PC-3 (cell line): ENCODE data around the gene MMRN1. TPM values are rescaled to one million over a fixed set of nuclear protein-coding genes. Genes with fewer than 3 reads are reported as not detected.

Experiments
- ATAC-seq: fragments of 200-7000 bp; cut with Tn5 transposase; 2 replicates; pipeline ENCODE4 v1.9.1; 2020; ENCODE audit warnings: mild to moderate bottlenecking, moderate library complexity
- BruUV-seq: library from RNA; stranded (reverse); fragments of 400-500 nt; replicated peaks from 2 replicates; lab custom pipeline; 2021; lab: Mats Ljungman, UMichigan
- CTCF ChIA-PET: fragments of 300-600 bp; sonication (Branson Sonifier 250); formaldehyde crosslinking; loops from one replicate; lab custom pipeline; 2022; ENCODE audit warnings: antibody characterized with exemption; lab: Charles Lee
- POLR2A ChIA-PET: fragments of 300-600 bp; sonication (Branson Sonifier 250); formaldehyde crosslinking; loops from one replicate; lab custom pipeline; 2022; ENCODE audit warnings: antibody characterized with exemption; ENCODE audit not compliant: unreplicated experiment; lab: Charles Lee
- DNase-seq: peaks from one replicate; pipeline ENCODE4 v3.0.0-alpha.2; 2015
- H2AFZ ChIP-seq: fragments of 300-600 bp; sonication (generic); 2 replicates; pipeline ENCODE4 v1.6.0; 2016; ENCODE audit warnings: antibody characterized with exemption, low read length
- H3F3A ChIP-seq: fragments of 300-600 bp; sonication (generic); one replicate; pipeline ENCODE4 v1.6.0; 2017; ENCODE audit warnings: antibody characterized with exemption, low read length, control low read depth, mild to moderate bottlenecking; ENCODE audit not compliant: unreplicated experiment
- H3K27ac ChIP-seq: fragments of 300-600 bp; sonication (generic); 2 replicates; pipeline ENCODE4 v1.5.1; 2016; ENCODE audit warnings: mild to moderate bottlenecking, low read length
- H3K27me3 ChIP-seq: fragments of 300-600 bp; sonication (generic); 2 replicates; pipeline ENCODE4 v1.6.1; 2016; ENCODE audit warnings: low read length, mixed read lengths
- H3K36me3 ChIP-seq: fragments of 300-600 bp; sonication (generic); 2 replicates; pipeline ENCODE4 v1.6.1; 2016; ENCODE audit warnings: low read depth, mixed run types, low read length, mixed read lengths
- H3K4me1 ChIP-seq: fragments of 300-600 bp; sonication (generic); 2 replicates; pipeline ENCODE4 v1.5.1; 2016; ENCODE audit warnings: low read length; ENCODE audit not compliant: insufficient read depth
- H3K4me2 ChIP-seq: fragments of 300-600 bp; sonication (generic); 2 replicates; pipeline ENCODE4 v1.6.0; 2016; ENCODE audit warnings: low read length
- H3K4me3 ChIP-seq: fragments of 300-600 bp; sonication (generic); 2 replicates; pipeline ENCODE4 v1.5.1; 2016; ENCODE audit warnings: mild to moderate bottlenecking, low read length, mixed read lengths
- H3K79me2 ChIP-seq: fragments of 300-600 bp; sonication (generic); 2 replicates; pipeline ENCODE4 v1.6.1; 2017; ENCODE audit warnings: low read length, mixed read lengths
- H3K9ac ChIP-seq: fragments of 300-600 bp; sonication (generic); 2 replicates; pipeline ENCODE4 v1.6.0; 2016; ENCODE audit warnings: mild to moderate bottlenecking, low read length
- H3K9me2 ChIP-seq: fragments of 300-600 bp; sonication (generic); replicated peaks from 2 replicates; pipeline ENCODE4 v1.6.1; 2016; ENCODE audit warnings: mixed run types, low read length, mixed read lengths
- H3K9me3 ChIP-seq: fragments of 300-600 bp; sonication (generic); 2 replicates; pipeline ENCODE4 v1.6.1; 2016; ENCODE audit warnings: low read length, mixed read lengths
- H4K20me1 ChIP-seq: fragments of 300-600 bp; sonication (generic); 2 replicates; pipeline ENCODE4 v1.6.1; 2016; ENCODE audit warnings: low read length, mixed read lengths
- EZH2 ChIP-seq: fragments of 300-600 bp; sonication (generic); IDR thresholded peaks from one replicate; pipeline ENCODE4 v1.6.1; 2017; ENCODE audit warnings: antibody characterized with exemption, mild to moderate bottlenecking, low read length; ENCODE audit not compliant: unreplicated experiment
- EZH2phosphoT487 ChIP-seq: fragments of 300-600 bp; sonication (generic); IDR thresholded peaks from 2 replicates; pipeline ENCODE4 v1.6.1; 2018; ENCODE audit warnings: mild to moderate bottlenecking, antibody characterized with exemption, low read length, borderline replicate concordance
- intact Hi-C: fragments of 100-400 bp; cut with micrococcal nuclease; formaldehyde crosslinking; loops from 2 replicates; pipeline ENCODE4 v1.9.0; 2023
- total RNA-seq: library from RNA; depleted of rRNA; stranded (reverse); fragments of >200 nt; gene quantifications from 2 replicates; pipeline ENCODE4 v1.2.3, GENCODE V29; 2014
- TF ChIP-seq, protein P1 (sequence below): fragments of 300-600 bp; sonication (generic); conservative IDR thresholded peaks from 2 replicates; pipeline ENCODE4 v1.5.1; 2017; ENCODE audit warnings: antibody characterized with exemption, low read depth, mild to moderate bottlenecking, low read length

MMRN1 gene
- total RNA-seq, 1 experiment from 2014 or later = 0.73 TPM

DNA sequence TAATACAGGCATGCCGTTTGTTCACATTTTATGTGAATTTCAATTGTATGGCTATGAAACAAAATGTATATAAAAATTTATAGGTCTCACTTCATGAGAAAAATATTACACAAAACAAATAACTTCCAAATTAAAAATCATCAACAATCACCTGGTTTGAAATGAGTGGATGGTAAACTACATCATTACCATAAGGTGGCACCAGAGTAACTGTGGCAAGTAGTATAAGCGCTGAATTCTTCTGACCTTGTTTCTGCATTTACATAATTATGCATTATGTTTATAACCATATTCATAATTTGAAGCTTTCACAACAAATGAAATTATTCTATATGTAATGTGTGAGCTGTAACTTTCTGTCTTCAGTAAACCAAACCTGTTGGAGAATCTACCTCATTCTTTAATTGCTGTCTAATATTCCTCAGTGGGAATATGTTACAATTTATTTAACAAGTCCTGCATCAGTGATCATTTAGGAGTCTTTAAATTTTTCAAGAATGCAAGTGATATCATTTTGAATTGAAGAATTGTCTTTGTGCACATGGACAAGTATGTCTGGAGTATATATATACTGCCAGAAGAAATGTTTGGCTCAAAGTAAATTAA, 55.2 kb downstream of the MMRN1 start:
- no peak overlapping the region for H3K9ac ChIP-seq
- TF ChIP-seq, protein P1, sequence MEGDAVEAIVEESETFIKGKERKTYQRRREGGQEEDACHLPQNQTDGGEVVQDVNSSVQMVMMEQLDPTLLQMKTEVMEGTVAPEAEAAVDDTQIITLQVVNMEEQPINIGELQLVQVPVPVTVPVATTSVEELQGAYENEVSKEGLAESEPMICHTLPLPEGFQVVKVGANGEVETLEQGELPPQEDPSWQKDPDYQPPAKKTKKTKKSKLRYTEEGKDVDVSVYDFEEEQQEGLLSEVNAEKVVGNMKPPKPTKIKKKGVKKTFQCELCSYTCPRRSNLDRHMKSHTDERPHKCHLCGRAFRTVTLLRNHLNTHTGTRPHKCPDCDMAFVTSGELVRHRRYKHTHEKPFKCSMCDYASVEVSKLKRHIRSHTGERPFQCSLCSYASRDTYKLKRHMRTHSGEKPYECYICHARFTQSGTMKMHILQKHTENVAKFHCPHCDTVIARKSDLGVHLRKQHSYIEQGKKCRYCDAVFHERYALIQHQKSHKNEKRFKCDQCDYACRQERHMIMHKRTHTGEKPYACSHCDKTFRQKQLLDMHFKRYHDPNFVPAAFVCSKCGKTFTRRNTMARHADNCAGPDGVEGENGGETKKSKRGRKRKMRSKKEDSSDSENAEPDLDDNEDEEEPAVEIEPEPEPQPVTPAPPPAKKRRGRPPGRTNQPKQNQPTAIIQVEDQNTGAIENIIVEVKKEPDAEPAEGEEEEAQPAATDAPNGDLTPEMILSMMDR = peak; percentile 86
- no peak for TF ChIP-seq EZH2phosphoT487
- CTCF ChIA-PET = no interaction called here

DNA sequence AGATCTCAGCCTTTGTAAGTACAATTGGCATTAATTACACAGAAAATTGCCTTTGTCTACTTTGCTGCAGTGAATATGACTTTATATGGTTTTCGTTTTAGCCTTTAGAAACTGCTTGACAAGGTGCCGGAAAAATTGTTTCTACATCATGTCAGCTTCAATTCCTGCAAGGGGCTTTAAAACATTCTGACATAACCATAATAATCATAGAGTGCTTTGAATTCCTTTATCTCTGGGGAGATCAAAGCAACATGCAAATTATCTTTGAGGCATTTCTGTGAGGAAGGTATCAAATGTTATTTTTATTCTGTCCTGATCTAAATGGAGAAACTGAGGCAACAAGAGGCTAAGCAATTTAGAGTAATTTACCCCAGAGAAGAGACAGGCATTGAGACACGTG, 57.8 kb downstream of the MMRN1 start:
- no peak for ATAC-seq
- H3F3A ChIP-seq = no peaks in the 10 kb centered on the region
- CTCF ChIA-PET = no interaction called here
- no peak overlapping the region for H3K4me2 ChIP-seq
- no peak for DNase-seq
- peaks cover 44% of the 10 kb centered on the region for H3K27me3 ChIP-seq
- H3K9me2 ChIP-seq = no peaks in the 10 kb centered on the region
- H3K36me3 ChIP-seq = no peaks in the 10 kb centered on the region
- no TSS peak for BruUV-seq
- no peaks in the 10 kb centered on the region for H3K9me3 ChIP-seq
- no peak overlapping the region for H3K4me3 ChIP-seq
- H3K9ac ChIP-seq = no peak overlapping the region
- H4K20me1 ChIP-seq = no peaks in the 10 kb centered on the region
- no peaks in the 10 kb centered on the region for H3K79me2 ChIP-seq
- no peaks in the 10 kb centered on the region for H3K4me1 ChIP-seq
- no peak overlapping the region for H3K27ac ChIP-seq
- intact Hi-C loops = no loop called here
- no peak overlapping the region for H2AFZ ChIP-seq
- POLR2A ChIA-PET = no interaction called here
- TF ChIP-seq EZH2phosphoT487 (no peak), EZH2 (no peak)
- TF ChIP-seq, protein P1 = no peak

More for the DNA sequence above, 55.2 kb downstream of the MMRN1 start:
- H3F3A ChIP-seq = no peaks in the 10 kb centered on the region
- no peak overlapping the region for H2AFZ ChIP-seq
- no peaks in the 10 kb centered on the region for H3K9me2 ChIP-seq
- intact Hi-C loops = loop anchor here (1.0 kb wide), 1 partner anchor 343 kb away; no protein-coding TSS in a partner anchor
- H3K4me3 ChIP-seq = no peak overlapping the region
- no peaks in the 10 kb centered on the region for H3K4me1 ChIP-seq
- no TSS peak for BruUV-seq
- no peak overlapping the region for H3K27ac ChIP-seq
- ATAC-seq = 0 out of 2 replicates have a peak, but pooled peaks have one; percentile 50
- H3K4me2 ChIP-seq = no peak overlapping the region
- POLR2A ChIA-PET = no interaction called here
- H3K27me3 ChIP-seq = peaks cover 59% of the 10 kb centered on the region
- no peaks in the 10 kb centered on the region for H3K9me3 ChIP-seq
- H4K20me1 ChIP-seq = no peaks in the 10 kb centered on the region
- peak; percentile 50 for DNase-seq
- H3K79me2 ChIP-seq = no peaks in the 10 kb centered on the region
- no peaks in the 10 kb centered on the region for H3K36me3 ChIP-seq

DNA sequence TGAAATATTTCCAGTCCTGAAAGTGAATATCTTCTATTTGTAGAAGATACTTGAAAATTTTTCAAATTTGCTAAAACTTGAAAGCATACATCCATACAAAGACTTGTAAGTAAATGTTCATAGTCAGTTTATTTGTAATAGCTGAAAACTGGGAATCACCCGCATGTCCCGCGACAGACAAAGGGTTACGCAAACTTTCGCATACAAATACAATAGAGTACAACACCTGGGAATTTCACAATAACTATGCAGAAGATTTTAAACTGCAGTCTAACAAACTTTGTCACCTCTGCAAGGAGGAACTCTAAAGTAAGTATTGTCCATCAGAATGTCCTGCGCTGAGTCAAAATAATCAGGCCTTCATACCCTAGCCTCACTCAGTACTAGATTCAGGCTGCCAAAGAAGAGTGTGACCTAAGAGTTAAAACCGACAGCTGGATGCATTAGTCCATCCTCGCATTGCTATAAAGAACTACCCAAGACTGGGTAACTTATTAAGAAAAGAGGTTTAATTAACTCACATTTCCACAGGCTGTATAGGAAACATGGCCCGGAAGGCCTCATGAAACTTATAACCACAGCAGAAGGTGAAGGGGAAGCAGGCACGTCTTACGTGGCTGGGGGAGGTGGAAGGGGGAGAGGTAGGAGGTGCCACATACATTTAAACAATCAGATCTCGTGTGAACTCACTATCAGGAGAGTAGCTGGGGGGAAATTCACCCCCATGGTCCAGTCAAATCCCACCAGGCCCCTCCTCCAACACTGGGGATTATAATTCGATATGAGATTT, 60.4 kb downstream of the MMRN1 start:
- H3K9me2 ChIP-seq = no peaks in the 10 kb centered on the region
- intact Hi-C loops = no loop called here
- no peak for ATAC-seq
- no peak overlapping the region for H2AFZ ChIP-seq
- CTCF ChIA-PET = no interaction called here
- no peak for DNase-seq
- BruUV-seq = no TSS peak
- no peaks in the 10 kb centered on the region for H3K4me1 ChIP-seq
- no peaks in the 10 kb centered on the region for H3K9me3 ChIP-seq
- no peaks in the 10 kb centered on the region for H3K36me3 ChIP-seq
- peaks cover 44% of the 10 kb centered on the region for H3K27me3 ChIP-seq
- TF ChIP-seq, protein P1 = no peak
- TF ChIP-seq EZH2 = no peak
- TF ChIP-seq EZH2phosphoT487 = no peak
- H3K9ac ChIP-seq = no peak overlapping the region
- no peak overlapping the region for H3K4me2 ChIP-seq
- H3K79me2 ChIP-seq = no peaks in the 10 kb centered on the region
- H3F3A ChIP-seq = no peaks in the 10 kb centered on the region
- POLR2A ChIA-PET = no interaction called here
- no peak overlapping the region for H3K4me3 ChIP-seq
- H4K20me1 ChIP-seq = no peaks in the 10 kb centered on the region
- no peak overlapping the region for H3K27ac ChIP-seq
